ENCODE data around the gene MYADML2. TPM values are rescaled to one million over a fixed set of nuclear protein-coding genes. Genes with fewer than 3 reads are reported as not detected.

MYADML2 gene
- total and polyA plus RNA-seq, 11 donors: 0.19 to 11.2 (median 3.9) TPM

DNA sequence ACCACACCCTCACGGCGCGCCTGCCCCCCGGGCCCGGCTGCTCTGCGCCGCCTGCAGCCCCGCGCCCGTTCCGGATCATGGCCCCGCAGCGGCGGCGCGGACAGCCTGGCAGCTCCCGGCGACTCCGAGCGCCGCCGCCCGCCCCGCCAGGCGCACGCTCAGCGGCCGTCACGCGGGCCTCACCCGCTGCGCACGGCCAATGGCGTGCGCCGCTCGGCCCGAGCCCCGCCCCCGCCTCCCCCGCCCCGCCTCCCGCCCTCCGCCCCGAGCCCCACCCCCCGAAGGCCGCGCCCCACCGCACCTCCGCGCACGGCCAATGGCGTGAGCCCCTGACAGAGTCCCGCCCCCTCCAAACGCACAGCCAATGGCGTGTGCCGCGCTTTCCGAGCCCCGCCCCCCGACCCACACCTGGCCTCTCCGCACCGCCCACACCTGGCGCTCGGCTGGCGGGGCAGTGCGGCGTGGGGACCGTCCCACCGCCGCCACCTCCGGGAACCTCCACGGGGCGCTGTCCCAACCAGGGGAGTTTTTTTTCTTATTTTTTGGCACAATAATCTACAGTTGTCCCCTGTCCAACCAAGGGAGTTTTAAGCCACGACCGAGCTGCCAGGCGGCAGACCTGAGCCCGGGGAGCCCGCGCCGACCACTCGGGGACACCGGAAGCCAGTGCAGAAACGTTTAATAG, 35.6 kb downstream of the MYADML2 start, which contains the start of gene PCYT2:
Gene PCYT2 (minus strand): TSS at position 123 of the 685 bp plus-strand sequence. CDS start 44 bp downstream, at position 79.
- ATAC-seq (peak; percentile 91 to 95 (median 94)), DNase-seq (peak; percentile 92 to 96 (median 93))
- no peaks in the 10 kb centered on the region for H3K9me3 ChIP-seq
- H3K4me1 ChIP-seq: peaks cover 5 to 32% (median 18%) of the 10 kb centered on the region in 12 donors
- WGBS, 4 donors: 2 to 8% (median 5%) methylated on average over 29 to 84 of the region's 84 CpGs
- peaks cover 0 to 65% (median 38%) of the 10 kb centered on the region in 9 donors for H3K36me3 ChIP-seq
- no peak for TF ChIP-seq POLR2A (IDR thresholded peaks at IDR 0.05)
- TF ChIP-seq, protein P1, sequence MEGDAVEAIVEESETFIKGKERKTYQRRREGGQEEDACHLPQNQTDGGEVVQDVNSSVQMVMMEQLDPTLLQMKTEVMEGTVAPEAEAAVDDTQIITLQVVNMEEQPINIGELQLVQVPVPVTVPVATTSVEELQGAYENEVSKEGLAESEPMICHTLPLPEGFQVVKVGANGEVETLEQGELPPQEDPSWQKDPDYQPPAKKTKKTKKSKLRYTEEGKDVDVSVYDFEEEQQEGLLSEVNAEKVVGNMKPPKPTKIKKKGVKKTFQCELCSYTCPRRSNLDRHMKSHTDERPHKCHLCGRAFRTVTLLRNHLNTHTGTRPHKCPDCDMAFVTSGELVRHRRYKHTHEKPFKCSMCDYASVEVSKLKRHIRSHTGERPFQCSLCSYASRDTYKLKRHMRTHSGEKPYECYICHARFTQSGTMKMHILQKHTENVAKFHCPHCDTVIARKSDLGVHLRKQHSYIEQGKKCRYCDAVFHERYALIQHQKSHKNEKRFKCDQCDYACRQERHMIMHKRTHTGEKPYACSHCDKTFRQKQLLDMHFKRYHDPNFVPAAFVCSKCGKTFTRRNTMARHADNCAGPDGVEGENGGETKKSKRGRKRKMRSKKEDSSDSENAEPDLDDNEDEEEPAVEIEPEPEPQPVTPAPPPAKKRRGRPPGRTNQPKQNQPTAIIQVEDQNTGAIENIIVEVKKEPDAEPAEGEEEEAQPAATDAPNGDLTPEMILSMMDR (IDR thresholded peaks at IDR 0.05): peak in 1 of 12 donors; percentile 23
- H3K27ac ChIP-seq: peak within 1 kb of the TSS in 10 of 12 donors; percentile 17 to 83 (median 50)
- no peaks in the 10 kb centered on the region for H3K27me3 ChIP-seq
- intact Hi-C loops (cut with DNase I): loop anchor here in 1 of 10 donors (1.0 kb wide), 1 partner anchor 20 kb away; the partner anchor contains the start of genes ALYREF and ANAPC11
- peak within 1 kb of the TSS; percentile 63 to 98 (median 80) for H3K4me3 ChIP-seq

DNA sequence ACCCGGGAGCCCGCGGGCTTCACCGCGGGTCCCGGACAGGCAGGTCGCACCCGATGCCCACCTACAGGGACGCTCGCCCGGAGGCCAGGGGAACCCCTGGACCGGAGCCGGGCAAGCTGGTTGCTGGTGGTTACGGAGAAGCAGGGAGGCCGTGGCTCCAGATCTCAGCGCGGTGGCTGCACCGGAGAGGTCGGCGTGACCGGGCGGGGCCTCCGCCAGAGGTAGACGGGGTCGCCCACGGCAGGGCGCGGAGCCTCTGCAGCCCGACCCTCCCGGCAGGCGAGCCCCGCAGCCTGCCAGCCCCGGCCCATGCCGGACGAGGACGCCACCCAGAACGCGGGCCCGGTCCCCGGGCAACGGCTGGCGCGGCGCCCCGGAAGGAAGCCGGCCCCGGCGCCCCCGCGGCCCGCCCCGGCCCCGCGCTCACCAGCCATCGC, 36.2 kb downstream of the MYADML2 start:
- DNase-seq: no peak
- ATAC-seq: no peak
- H3K4me1 ChIP-seq: peaks cover 5 to 29% (median 15%) of the 10 kb centered on the region in 12 donors
- H3K4me3 ChIP-seq: peak overlapping the region; percentile 63 to 98 (median 80)
- no peaks in the 10 kb centered on the region for H3K27me3 ChIP-seq
- peak overlapping the region in 10 of 12 donors; percentile 17 to 81 (median 50) for H3K27ac ChIP-seq
- WGBS, 4 donors: 0 to 1% (median 1%) methylated on average over 22 to 55 of the region's 55 CpGs; no CpG with 5 or more reads in 1 of the 4 donors
- intact Hi-C loops (cut with DNase I): loop anchor here in 1 of 10 donors (1.0 kb wide), 1 partner anchor 20 kb away; the partner anchor contains the start of genes ALYREF and ANAPC11
- no peaks in the 10 kb centered on the region for H3K9me3 ChIP-seq
- peaks cover 0 to 67% (median 38%) of the 10 kb centered on the region in 9 donors for H3K36me3 ChIP-seq
- TF ChIP-seq, protein P1 (IDR thresholded peaks at IDR 0.05): no peak
- TF ChIP-seq POLR2A (IDR thresholded peaks at IDR 0.05): no peak

DNA sequence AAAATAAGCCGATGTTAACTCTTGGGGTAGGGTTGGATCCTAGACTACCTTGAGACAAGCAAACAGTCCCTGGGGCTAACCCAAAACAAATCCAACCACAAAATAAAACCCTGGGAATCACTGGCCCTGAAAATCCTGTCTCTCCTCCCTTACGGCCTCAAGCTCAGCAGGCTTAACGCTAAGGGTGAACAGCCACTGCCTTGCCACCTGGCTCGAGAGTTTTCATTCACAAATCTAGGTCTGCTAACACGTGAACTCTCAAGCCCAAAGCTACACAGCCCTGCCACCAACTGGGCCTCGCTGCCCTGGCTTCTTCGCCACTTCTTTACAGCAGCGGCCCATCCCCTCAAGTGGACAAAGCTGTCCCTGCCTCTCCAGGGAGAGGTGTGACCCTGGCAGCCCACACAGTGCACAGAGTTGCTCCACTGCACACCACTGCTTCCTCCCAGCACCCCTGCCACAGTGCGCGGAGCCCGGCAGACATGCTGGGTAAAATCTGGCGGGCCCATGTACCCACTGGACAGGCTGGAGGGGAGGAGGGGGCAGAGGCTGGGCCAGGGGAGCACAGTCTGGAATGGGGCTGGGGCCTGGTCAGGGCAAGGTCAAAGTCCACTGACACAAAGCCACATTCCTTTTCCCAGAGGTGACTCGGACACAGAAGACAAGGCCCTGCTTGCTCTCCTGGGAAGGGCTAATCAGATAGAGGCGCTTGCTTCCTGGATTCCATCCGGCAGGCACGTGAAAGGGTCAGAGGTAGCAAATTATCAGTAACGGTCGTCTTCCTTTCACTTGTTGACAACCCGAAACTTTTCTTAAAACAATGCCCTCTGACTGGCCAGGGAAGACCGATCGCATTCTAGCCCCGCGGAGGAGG, 36.8 kb downstream of the MYADML2 start:
- TF ChIP-seq, protein P1 (IDR thresholded peaks at IDR 0.05): no peak
- no peak for TF ChIP-seq POLR2A (IDR thresholded peaks at IDR 0.05)
- ATAC-seq (peak in 2 of 4 donors; percentile 2), DNase-seq (no peak)
- H3K4me1 ChIP-seq: peaks cover 5 to 25% (median 14%) of the 10 kb centered on the region in 12 donors
- H3K27me3 ChIP-seq: no peaks in the 10 kb centered on the region
- peak overlapping the region; percentile 63 to 98 (median 80) for H3K4me3 ChIP-seq
- intact Hi-C loops (cut with DNase I): no loop called here
- peaks cover 0 to 62% (median 32%) of the 10 kb centered on the region in 9 donors for H3K36me3 ChIP-seq
- no peaks in the 10 kb centered on the region for H3K9me3 ChIP-seq
- 32 to 40% (median 34%) methylated on average over 19 to 23 of the region's 23 CpGs for WGBS, 4 donors
- H3K27ac ChIP-seq: peak overlapping the region in 10 of 12 donors; percentile 17 to 81 (median 50)
